ENCODE data around the gene ARID1B. TPM values are rescaled to one million over a fixed set of nuclear protein-coding genes. Genes with fewer than 3 reads are reported as not detected.

ARID1B gene
- total RNA-seq, 1 donor from 2014 or later: 66.3 TPM

DNA sequence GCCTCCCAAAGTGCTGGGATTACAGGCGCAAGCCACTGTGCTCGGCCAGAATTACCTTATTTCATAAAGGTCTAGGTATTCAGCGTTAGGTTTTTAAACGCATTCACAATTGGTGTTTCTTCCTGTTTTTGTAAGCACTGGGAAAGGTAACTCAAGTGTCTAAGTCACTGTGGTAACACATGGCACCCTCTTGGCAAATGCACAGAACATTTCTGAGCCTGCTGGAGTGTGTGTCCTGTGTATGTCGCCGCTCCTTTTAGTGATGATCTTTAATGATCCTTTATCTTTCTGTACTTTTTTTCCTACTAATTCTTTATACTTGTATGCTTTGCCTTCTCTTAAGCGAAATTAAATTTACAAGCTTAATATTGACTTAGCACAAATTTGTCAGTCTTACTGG is 263.0 kb downstream of the ARID1B start:
- H3K27me3 Mint-ChIP-seq (ENCODE audit: low read depth): no peaks in the 10 kb centered on the region

DNA sequence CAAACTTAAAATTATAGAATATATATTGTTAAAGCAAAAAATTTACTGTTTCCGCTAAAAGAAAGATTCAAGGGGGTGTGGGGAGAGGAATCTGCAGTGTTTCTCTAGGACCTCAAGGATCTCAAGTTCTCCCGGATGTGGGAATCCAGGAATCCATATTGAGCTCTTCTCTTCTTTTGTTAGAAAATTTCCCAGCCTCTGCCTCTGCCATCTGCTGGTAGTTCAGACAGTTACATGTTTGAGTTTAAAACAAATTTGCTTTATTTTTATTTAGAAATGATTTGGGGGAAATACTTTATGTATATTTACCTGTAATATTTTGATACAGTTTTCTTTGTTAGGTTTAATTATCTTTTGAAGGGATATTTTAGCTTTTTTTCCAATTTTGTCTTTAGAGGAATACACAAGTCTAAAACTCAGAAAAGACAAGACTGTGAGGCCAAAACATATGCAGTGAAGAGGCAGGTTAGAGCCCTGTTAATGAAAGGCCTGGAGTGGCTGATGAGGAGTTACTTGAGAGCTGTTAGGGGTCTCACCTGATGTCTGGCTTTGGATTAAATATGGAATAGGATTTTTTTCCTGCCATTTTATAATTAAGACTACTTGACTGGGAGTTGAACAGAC is 268.8 kb downstream of the ARID1B start:
- peaks cover 5% of the 10 kb centered on the region for H3K4me1 Mint-ChIP-seq (ENCODE audit: low read depth)
- H3K9me3 Mint-ChIP-seq: no peaks in the 10 kb centered on the region
- intact Hi-C loops (cut with micrococcal nuclease): no loop called here

More for the DNA sequence above, 263.0 kb downstream of the ARID1B start:
- no peak for DNase-seq (ENCODE audit: low spot score)
- intact Hi-C loops (cut with micrococcal nuclease): no loop called here
- Mint-ChIP-seq H3K4me3 (ENCODE audit: low read depth) (no peak overlapping the region), H3K36me3 (ENCODE audit: low read depth) (peaks cover 6% of the 10 kb centered on the region), H3K4me1 (ENCODE audit: low read depth) (no peaks in the 10 kb centered on the region), H3K27ac (no peak overlapping the region), H3K9me3 (no peaks in the 10 kb centered on the region)

DNA sequence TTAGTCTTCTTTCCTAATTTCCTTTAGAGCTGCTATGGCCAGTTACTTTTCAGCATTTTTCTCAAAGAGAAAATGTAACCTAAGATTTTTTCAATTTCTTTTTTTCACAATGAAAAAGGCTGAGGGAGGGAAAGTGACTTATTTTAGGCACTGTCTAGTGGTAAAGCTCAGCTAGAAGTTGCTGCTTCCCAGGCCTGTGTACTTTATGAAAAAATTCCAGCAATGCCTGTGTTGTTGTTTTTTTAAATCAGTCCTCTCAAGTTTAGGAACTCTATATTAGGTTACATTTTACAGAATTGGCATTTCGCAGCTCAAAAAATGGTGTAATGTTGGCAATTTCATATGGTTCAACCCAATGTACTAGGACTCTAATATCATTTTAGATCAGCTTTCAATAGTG is 269.6 kb downstream of the ARID1B start:
- no peak overlapping the region for H3K27ac Mint-ChIP-seq
- H3K27me3 Mint-ChIP-seq (ENCODE audit: low read depth): no peaks in the 10 kb centered on the region
- intact Hi-C loops (cut with micrococcal nuclease): no loop called here
- H3K9me3 Mint-ChIP-seq: no peaks in the 10 kb centered on the region
- peaks cover 6% of the 10 kb centered on the region for H3K36me3 Mint-ChIP-seq (ENCODE audit: low read depth)
- no peak for DNase-seq (ENCODE audit: low spot score)
- H3K4me1 Mint-ChIP-seq (ENCODE audit: low read depth): peaks cover 5% of the 10 kb centered on the region
- no peak overlapping the region for H3K4me3 Mint-ChIP-seq (ENCODE audit: low read depth)

More for the DNA sequence above, 268.8 kb downstream of the ARID1B start:
- no peak overlapping the region for H3K27ac Mint-ChIP-seq
- H3K4me3 Mint-ChIP-seq (ENCODE audit: low read depth): no peak overlapping the region
- DNase-seq (ENCODE audit: low spot score): no peak
- H3K36me3 Mint-ChIP-seq (ENCODE audit: low read depth): peaks cover 9% of the 10 kb centered on the region
- H3K27me3 Mint-ChIP-seq (ENCODE audit: low read depth): no peaks in the 10 kb centered on the region

DNA sequence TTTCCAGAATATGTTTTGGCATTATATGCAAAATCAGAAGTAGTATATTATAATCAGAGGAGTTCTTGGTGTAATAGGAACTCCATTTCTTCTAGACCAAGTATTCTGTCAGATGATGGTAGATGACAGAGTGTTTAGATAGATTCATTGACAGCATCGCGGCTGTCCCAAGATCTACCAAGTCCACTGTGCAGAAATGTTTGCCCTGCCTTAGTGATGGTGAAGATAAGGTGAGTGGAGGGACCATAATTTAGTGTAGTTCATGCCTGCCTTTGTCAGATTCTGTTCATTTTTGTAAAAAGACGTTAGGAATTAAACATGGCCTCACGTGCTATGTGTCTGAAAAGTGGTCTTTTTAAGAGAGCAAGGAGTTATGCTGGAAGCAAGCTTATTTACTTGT is 270.1 kb downstream of the ARID1B start:
- no peaks in the 10 kb centered on the region for H3K27me3 Mint-ChIP-seq (ENCODE audit: low read depth)
- no peak for DNase-seq (ENCODE audit: low spot score)
- H3K4me1 Mint-ChIP-seq (ENCODE audit: low read depth): peaks cover 5% of the 10 kb centered on the region
- no peaks in the 10 kb centered on the region for H3K9me3 Mint-ChIP-seq
- H3K27ac Mint-ChIP-seq: no peak overlapping the region
- H3K36me3 Mint-ChIP-seq (ENCODE audit: low read depth): peaks cover 3% of the 10 kb centered on the region
- H3K4me3 Mint-ChIP-seq (ENCODE audit: low read depth): no peak overlapping the region
- intact Hi-C loops (cut with micrococcal nuclease): no loop called here

DNA sequence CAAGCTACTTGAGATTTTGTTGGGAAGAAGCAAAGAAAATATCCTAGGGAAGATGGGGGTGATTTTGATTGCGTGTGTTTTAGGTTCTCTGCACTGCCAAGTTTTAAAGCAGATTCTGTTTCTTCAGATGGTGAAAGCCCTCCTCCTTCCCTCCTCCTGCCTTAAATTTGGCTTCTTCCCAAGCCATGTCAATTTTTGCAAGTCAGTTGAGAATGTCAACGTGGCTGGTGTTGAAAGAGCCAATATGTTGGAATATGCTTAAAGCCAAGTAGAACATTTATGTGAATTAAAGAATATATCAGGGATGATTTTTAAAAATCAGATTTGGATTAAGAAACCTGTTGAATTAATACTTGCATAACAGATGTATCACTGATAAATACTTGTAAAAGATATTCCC is 270.8 kb downstream of the ARID1B start:
- no peak for DNase-seq (ENCODE audit: low spot score)
- no peaks in the 10 kb centered on the region for H3K27me3 Mint-ChIP-seq (ENCODE audit: low read depth)
- H3K4me3 Mint-ChIP-seq (ENCODE audit: low read depth): no peak overlapping the region
- H3K27ac Mint-ChIP-seq: no peak overlapping the region
- peaks cover 5% of the 10 kb centered on the region for H3K4me1 Mint-ChIP-seq (ENCODE audit: low read depth)
- H3K9me3 Mint-ChIP-seq: no peaks in the 10 kb centered on the region
- H3K36me3 Mint-ChIP-seq (ENCODE audit: low read depth): peaks cover 3% of the 10 kb centered on the region
- intact Hi-C loops (cut with micrococcal nuclease): no loop called here

DNA sequence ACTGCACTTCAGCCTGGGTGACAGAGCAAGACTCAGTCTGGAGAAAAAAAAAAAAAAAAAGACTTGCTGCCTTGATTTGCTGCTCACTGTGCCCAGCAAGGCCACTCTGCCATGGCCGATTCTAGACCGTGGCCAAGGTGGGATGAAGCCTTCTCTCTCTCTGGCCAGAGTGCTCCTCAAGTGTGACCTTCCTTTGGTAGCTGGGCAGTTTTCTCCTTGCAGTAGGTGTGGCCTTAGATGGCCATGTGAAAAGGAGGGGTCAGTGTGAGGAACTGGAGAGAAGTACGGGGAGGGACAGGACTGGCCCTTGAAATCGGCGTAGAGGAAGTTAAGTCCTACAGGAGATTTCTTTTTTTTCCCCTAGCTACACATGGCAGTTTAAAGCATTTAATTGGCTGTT is 272.0 kb downstream of the ARID1B start:
- Mint-ChIP-seq H3K27me3 (ENCODE audit: low read depth) (no peaks in the 10 kb centered on the region), H3K27ac (no peak overlapping the region), H3K36me3 (ENCODE audit: low read depth) (peaks cover 3% of the 10 kb centered on the region), H3K9me3 (no peaks in the 10 kb centered on the region), H3K4me3 (ENCODE audit: low read depth) (no peak overlapping the region), H3K4me1 (ENCODE audit: low read depth) (peaks cover 6% of the 10 kb centered on the region)
- intact Hi-C loops (cut with micrococcal nuclease): no loop called here
- DNase-seq (ENCODE audit: low spot score): no peak

DNA sequence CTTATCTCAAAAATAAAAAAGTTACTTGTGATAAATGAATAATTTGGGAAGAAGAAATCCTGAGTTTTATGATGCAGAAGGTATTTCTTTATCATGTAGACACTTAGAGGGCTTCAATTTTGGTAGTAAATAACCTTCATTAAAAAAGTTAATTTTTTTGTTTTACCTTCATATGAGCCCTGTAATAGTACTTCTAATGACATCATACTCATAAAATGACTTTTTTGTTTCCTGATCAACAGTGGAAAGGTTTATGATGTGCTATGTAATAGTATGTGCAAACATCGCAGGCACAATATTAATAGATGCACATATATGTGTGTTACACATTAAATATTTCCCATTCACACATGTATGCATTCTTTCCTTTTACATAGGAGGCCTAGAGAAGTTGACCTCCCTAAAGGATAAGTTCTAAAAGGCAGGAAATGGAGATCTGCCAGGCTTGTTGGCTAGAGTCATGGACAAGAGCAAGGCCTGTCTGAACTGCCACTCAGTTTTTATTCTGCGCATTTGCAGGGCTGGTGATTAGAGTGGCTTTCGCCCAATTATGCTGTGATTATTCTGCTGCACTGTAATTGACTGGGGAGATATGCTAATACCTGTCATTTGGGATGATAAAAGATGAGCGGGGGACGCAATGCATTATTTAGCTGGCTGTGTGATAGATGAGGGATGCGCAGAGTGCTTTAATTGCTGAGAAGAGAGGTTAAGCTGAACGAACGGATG is 273.5 kb downstream of the ARID1B start:
- no peak overlapping the region for H3K27ac Mint-ChIP-seq
- intact Hi-C loops (cut with micrococcal nuclease): loop anchor here (5.0 kb wide), 1 partner anchor 102 kb away; no protein-coding TSS in a partner anchor
- H3K4me3 Mint-ChIP-seq (ENCODE audit: low read depth): no peak overlapping the region
- peaks cover 20% of the 10 kb centered on the region for H3K4me1 Mint-ChIP-seq (ENCODE audit: low read depth)
- no peaks in the 10 kb centered on the region for H3K27me3 Mint-ChIP-seq (ENCODE audit: low read depth)
- peaks cover 3% of the 10 kb centered on the region for H3K9me3 Mint-ChIP-seq
- peaks cover 10% of the 10 kb centered on the region for H3K36me3 Mint-ChIP-seq (ENCODE audit: low read depth)
- DNase-seq (ENCODE audit: low spot score): no peak

DNA sequence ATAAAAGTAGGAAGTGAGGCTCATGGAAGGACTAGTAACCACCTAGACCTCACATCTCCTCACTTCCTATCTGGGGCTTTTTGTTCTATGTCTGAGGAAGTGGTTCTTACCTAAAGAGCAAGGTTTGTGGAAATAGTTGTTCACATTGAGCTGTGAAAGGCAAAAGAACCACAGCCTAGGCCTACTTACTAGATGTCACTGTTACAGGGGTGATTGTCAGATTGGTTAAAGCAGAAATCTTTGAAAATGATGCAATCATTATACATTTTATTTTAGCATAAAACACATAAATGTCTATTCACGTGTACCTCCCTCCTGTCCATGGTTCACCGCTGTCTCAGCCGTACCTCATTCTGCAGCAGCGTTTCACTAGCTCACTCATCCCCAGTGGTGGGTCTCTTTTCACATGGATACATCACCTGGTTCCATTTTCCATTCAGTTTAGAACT is 277.4 kb downstream of the ARID1B start:
- Mint-ChIP-seq H3K4me1 (ENCODE audit: low read depth) (peaks cover 34% of the 10 kb centered on the region), H3K27me3 (ENCODE audit: low read depth) (no peaks in the 10 kb centered on the region), H3K9me3 (peaks cover 9% of the 10 kb centered on the region), H3K36me3 (ENCODE audit: low read depth) (peaks cover 20% of the 10 kb centered on the region), H3K27ac (peak overlapping the region; percentile 81), H3K4me3 (ENCODE audit: low read depth) (peak overlapping the region; percentile 33)
- no peak for DNase-seq (ENCODE audit: low spot score)
- intact Hi-C loops (cut with micrococcal nuclease): loop anchor here (5.0 kb wide), 1 partner anchor 98 kb away; no protein-coding TSS in a partner anchor

DNA sequence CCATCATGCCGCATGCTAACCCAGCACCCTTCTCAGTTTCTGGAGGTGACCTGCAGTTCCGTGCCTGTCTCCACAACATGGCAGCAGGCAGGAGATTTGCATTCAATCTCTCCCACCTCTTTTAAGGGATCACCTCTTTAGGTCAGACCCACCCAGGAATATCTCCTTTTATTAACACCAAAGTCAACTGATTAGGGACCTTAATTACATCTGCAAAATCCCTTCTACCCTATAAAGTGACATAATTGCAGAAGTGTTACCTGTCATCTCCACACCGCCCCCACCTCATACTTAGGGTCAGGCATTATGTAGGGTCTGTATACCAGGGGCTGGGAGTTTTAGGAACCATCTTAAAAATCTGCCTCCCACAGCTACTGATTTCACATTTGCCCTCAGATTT is 278.7 kb downstream of the ARID1B start:
- peaks cover 9% of the 10 kb centered on the region for H3K9me3 Mint-ChIP-seq
- H3K36me3 Mint-ChIP-seq (ENCODE audit: low read depth): peaks cover 16% of the 10 kb centered on the region
- peak overlapping the region; percentile 33 for H3K4me3 Mint-ChIP-seq (ENCODE audit: low read depth)
- no peaks in the 10 kb centered on the region for H3K27me3 Mint-ChIP-seq (ENCODE audit: low read depth)
- intact Hi-C loops (cut with micrococcal nuclease): loop anchor here (1.0 to 2.0 kb wide), 5 partner anchors 13 to 52 kb away; no protein-coding TSS in a partner anchor
- H3K4me1 Mint-ChIP-seq (ENCODE audit: low read depth): peaks cover 38% of the 10 kb centered on the region
- H3K27ac Mint-ChIP-seq: peak overlapping the region; percentile 88
- no peak for DNase-seq (ENCODE audit: low spot score)

DNA sequence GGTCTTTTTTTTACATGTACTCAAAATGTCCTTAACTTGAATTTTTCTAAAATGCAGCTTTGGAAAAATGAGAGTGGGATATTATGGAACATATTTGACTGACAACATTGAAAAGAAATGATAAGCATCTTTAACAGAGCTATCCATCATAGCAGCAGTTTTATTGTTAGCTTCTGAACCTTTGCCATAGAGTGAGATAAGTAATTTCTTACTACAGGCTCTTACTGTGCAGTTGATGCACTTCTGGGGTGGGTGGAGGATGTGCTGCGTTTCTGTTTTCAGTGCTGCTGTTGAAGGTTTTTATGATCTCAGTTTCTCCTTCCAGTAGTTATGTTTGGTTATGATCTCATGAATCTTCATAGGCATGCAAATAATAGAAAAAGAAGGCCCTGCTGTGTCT is 279.1 kb downstream of the ARID1B start:
- Mint-ChIP-seq H3K27ac (peak overlapping the region; percentile 88), H3K9me3 (peaks cover 9% of the 10 kb centered on the region)
- DNase-seq (ENCODE audit: low spot score): no peak

DNA sequence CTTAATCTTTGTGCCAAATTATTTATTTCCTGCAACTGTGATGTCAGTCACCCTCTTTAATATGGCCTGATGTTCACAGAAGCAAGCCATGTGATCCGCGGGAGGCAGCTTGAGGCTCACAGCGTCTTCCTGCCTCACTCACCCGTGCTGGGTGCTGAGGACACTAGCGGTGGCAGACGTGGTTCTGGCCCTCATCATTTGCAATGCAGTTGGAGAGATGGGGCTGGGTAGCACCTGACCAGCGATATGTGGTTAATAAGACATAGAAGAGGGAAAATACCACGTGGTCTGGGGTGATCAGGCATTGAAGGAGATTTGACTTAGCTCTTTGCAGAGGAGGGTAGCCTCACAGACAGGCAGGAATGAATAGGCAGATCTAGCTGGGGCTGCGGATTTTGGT is 281.4 kb downstream of the ARID1B start:
- Mint-ChIP-seq H3K36me3 (ENCODE audit: low read depth) (peaks cover 16% of the 10 kb centered on the region), H3K4me3 (ENCODE audit: low read depth) (no peak overlapping the region), H3K4me1 (ENCODE audit: low read depth) (peaks cover 47% of the 10 kb centered on the region), H3K27me3 (ENCODE audit: low read depth) (no peaks in the 10 kb centered on the region), H3K9me3 (peaks cover 9% of the 10 kb centered on the region), H3K27ac (no peak overlapping the region)
- intact Hi-C loops (cut with micrococcal nuclease): no loop called here
- no peak for DNase-seq (ENCODE audit: low spot score)

More for the DNA sequence above, 279.1 kb downstream of the ARID1B start:
- Mint-ChIP-seq H3K4me3 (ENCODE audit: low read depth) (no peak overlapping the region), H3K36me3 (ENCODE audit: low read depth) (peaks cover 16% of the 10 kb centered on the region), H3K27me3 (ENCODE audit: low read depth) (no peaks in the 10 kb centered on the region), H3K4me1 (ENCODE audit: low read depth) (peaks cover 38% of the 10 kb centered on the region)
- intact Hi-C loops (cut with micrococcal nuclease): loop anchor here (1.0 to 2.0 kb wide), 5 partner anchors 13 to 52 kb away; no protein-coding TSS in a partner anchor

DNA sequence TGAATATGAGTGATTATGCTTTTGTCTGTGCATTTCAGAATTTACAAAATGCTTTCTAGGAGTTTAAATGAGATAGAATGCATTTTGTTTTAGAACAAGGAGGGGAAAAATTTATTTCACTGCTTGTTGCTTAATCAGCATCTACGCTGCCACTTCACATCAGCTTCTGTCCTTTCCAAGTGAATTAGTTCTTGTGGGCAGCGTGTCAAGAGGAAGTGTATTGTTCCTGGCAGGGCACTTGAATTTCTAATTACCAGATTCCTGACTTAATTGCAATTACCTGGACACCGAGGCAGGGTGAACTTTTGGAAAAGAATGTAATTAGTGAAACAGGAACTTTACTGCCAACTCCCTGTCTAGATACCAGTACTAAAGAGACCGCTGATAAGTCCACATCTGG is 282.6 kb downstream of the ARID1B start:
- Mint-ChIP-seq H3K27me3 (ENCODE audit: low read depth) (no peaks in the 10 kb centered on the region), H3K4me3 (ENCODE audit: low read depth) (no peak overlapping the region), H3K27ac (no peak overlapping the region), H3K4me1 (ENCODE audit: low read depth) (peaks cover 42% of the 10 kb centered on the region), H3K9me3 (peaks cover 9% of the 10 kb centered on the region), H3K36me3 (ENCODE audit: low read depth) (peaks cover 17% of the 10 kb centered on the region)
- intact Hi-C loops (cut with micrococcal nuclease): loop anchor here (10.0 kb wide), 1 partner anchor 405 kb away; no protein-coding TSS in a partner anchor
- no peak for DNase-seq (ENCODE audit: low spot score)

DNA sequence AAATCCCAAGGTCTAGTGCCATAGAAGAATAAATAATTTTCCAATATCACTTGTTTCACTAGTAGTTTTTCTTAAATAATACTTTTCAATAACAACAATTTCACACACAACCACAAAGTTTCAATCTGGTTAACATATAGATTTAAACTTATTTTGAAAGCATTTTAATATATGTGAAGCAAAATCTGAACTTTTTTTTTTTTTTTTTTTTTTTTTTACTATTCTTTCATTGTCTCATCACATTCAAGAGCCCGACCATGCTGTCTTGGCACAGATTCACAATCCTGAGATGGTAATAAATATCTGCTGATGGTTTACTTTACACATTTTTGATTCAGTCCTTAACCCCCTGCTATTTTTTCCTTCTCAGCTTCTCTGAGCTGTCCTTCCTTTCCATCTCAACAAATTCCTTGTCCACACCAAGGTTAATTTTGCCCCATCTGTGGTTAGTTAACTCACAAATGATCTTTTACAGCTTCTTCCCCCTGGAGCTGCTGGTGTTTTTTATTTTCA is 283.3 kb downstream of the ARID1B start:
- Mint-ChIP-seq H3K36me3 (ENCODE audit: low read depth) (peaks cover 15% of the 10 kb centered on the region), H3K4me1 (ENCODE audit: low read depth) (peaks cover 37% of the 10 kb centered on the region), H3K4me3 (ENCODE audit: low read depth) (no peak overlapping the region), H3K9me3 (peaks cover 8% of the 10 kb centered on the region), H3K27ac (no peak overlapping the region), H3K27me3 (ENCODE audit: low read depth) (no peaks in the 10 kb centered on the region)
- intact Hi-C loops (cut with micrococcal nuclease): loop anchor here (10.0 kb wide), 1 partner anchor 404 kb away; no protein-coding TSS in a partner anchor
- DNase-seq (ENCODE audit: low spot score): no peak

Data from activated T-helper 2 cell treated with anti-CD3 and anti-CD28 coated beads, Interferon-gamma antibody, Interleukin-2, Interleukin-4, amounts not matched to agents 10 μg/mL and 5 μg/mL and 100 μg/mL, durations not matched to agents 14 hours and 24 hours and 36 hours (primary cell).